Measurements from ENCODE around the gene S100A1. TPM values are rescaled to one million over a fixed set of nuclear protein-coding genes. Genes with fewer than 3 reads are reported as not detected.

Gene S100A1
- total and polyA plus RNA-seq, 2 of the 13 experiments (the other 11 are each of a cell fraction or from before 2014, with no cell fraction given), result 120 to 251 TPM

GRCh38 chr1:153602749-153603148 lies 25.5 kb upstream of the S100A1 start (continued):
- TF ChIP-seq ZNF10 (CRISPR knock-in tag; IDR thresholded peaks at IDR 0.05; ENCODE audit: borderline replicate concordance, low read depth) (no peak), FIP1L1 (IDR thresholded peaks at IDR 0.05; ENCODE audit: borderline replicate concordance, insufficient read depth, low read depth, low read length) (no peak), NCOA1 (CRISPR knock-in tag; IDR thresholded peaks at IDR 0.05) (no peak), THAP7 (CRISPR knock-in tag; IDR thresholded peaks at IDR 0.05) (no peak), HOXA7 (CRISPR knock-in tag; IDR thresholded peaks at IDR 0.05) (no peak), SATB2 (CRISPR knock-in tag; IDR thresholded peaks at IDR 0.05) (no peak), PHB2 (IDR thresholded peaks at IDR 0.05; ENCODE audit: partially characterized antibody) (no peak), ZMAT5 (CRISPR knock-in tag; IDR thresholded peaks at IDR 0.05; ENCODE audit: borderline replicate concordance, low read depth) (no peak), KLF16 (CRISPR knock-in tag; IDR thresholded peaks at IDR 0.05) (no peak), ZBTB40 (IDR thresholded peaks at IDR 0.05) (no peak), ZBTB40 (CRISPR knock-in tag; IDR thresholded peaks at IDR 0.05) (no peak), CHD4 (IDR thresholded peaks at IDR 0.05; ENCODE audit: borderline replicate concordance, low read length) (no peak), ZSCAN9 (CRISPR knock-in tag; IDR thresholded peaks at IDR 0.05; ENCODE audit: borderline replicate concordance) (no peak)
